Posterior cingulate gyrus (tissue), 11 donors: Measurements from ENCODE around the gene CDK11B.
"Not testable (repeated sequence)": the region's sequence is repeated elsewhere in the genome, so short reads cannot be mapped to it uniquely, and the experiment has no call there.

Experiments used
- DNase-seq, 10 donors: peaks; one replicate each; pipeline versions ENCODE4 v3.0.0 to v3.0.0-alpha.2; 2020 to 2021; ENCODE audit warnings: mixed read lengths in 3 of 10
- intact Hi-C: fragments of 100-400 bp; cut with DNase I; formaldehyde crosslinking; loops from one replicate; pipeline ENCODE4 v1.15.1; 2023

Gene CDK11B

GRCh38 chr1:1664941-1665814 is 6.4 kb upstream of the CDK11B start:
- intact Hi-C loops, result no loop called here
- DNase-seq, result peak in 3 of 10 donors; percentile 33 to 79 (median 50)

- intact Hi-C loops, result not testable (repeated sequence)
Measured at GRCh38 chr1:1664318-1664717, 5.5 kb upstream of the CDK11B start.

DNA sequence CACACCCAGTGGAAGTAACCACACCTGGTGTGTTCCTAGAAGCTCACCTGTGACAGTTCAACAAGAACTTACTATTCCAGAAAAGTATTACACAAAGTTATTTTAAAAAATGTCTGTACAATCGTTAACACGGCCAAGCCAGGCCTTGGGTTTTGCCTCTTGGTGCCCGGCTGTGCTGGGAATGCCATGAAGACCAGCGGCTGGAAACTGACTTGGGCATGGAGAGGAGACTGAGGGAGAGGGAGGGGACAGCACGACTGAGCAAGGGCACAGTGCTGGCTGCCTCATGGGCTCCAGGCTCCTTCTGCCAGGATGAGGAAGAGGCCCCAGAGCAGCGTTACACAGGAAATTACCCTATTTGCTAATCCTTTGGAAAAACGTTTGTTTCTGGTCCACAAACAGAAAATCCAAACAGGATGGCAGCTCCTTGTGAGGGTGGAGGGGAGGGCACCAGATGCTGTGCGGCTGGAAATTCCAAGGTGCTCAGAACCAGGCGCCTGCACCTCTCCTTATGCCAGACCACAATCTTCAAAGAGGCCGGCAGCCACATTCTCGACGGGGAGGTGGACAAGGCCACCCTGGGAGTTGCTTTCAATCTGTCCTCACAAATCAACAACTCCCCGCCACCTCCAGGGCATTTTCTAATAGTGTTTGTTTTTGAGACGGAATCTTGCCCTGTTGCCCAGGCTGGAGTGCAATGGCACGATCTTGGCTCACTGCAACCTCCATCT is 4.2 kb upstream of the CDK11B start:
- peak in 3 of 10 donors; percentile 12 to 71 (median 41) for DNase-seq
- intact Hi-C loops, result not testable (repeated sequence)

More at GRCh38 chr1:1664318-1664717, 5.5 kb upstream of the CDK11B start:
- peak in 1 of 10 donors; percentile 14 for DNase-seq

- DNase-seq, intact Hi-C loops: not testable (repeated sequence)
Measured at GRCh38 chr1:1662392-1662791, 3.6 kb upstream of the CDK11B start.

- DNase-seq, result peak in 1 of 10 donors; percentile 69
Measured at GRCh38 chr1:1648265-1648664, 10.5 kb downstream of the CDK11B start.

DNA sequence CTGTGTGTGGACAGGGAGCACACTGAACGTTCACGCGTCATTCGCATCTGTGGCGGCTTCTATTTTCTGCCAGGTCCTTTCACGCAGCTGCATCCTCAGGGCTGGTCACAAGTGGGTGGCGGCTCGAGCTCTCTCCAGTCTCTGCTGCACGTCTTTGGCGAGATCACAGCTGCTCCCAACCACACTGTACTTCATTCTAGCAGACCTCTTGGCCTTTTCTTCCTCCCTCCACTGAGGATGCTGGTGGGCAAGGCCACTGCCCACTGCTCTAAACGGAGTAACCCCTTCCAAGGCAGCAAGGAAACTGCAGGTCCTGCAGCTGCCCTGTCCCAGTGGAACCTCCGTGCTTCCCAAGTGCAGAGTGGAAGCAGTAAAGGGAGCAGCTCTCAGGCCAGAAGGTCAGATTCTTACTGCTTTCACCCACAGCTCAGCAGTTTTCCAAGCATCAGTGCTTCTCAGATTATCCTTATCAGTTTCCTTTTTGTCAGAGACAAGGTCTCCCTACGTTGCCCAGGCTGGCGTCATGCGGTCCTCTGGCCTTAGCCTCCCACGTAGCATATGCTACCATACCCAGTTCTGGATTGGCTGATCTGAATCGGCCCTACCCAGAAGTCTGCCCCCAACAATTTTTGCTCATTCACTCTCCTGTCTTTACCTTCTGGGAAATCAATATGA is 11.1 kb downstream of the CDK11B start:
- DNase-seq, result peak in 1 of 10 donors; percentile 60
- intact Hi-C loops, result not testable (repeated sequence)

More at GRCh38 chr1:1648265-1648664, 10.5 kb downstream of the CDK11B start:
- intact Hi-C loops, result not testable (repeated sequence)

DNA sequence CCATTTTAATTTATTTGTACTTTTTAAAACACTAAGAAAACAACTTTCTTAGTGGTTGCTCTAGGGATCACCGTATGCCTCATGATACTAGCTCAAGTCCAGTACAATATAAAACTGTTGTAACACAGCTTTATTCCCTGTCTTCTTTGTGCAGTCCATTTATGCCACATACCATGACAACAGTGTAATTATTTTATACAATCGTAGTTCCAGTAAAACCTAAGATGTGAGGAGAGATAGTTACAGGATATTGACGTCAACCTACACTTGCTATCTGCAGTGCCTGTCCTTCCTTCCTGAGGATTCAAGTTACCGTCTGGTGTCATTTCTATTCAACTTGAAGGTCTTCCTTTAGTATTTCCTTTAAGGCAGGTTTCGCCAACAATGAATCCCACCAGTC is 12.5 kb downstream of the CDK11B start:
- DNase-seq, intact Hi-C loops: not testable (repeated sequence)

GRCh38 chr1:1640711-1641461 is 17.9 kb downstream of the CDK11B start:
- DNase-seq, result peak in 1 of 10 donors; percentile 32

GRCh38 chr1:1640081-1640480 is 18.7 kb downstream of the CDK11B start:
- intact Hi-C loops, result not testable (repeated sequence)
- DNase-seq, result peak in 1 of 10 donors; percentile 57

More at GRCh38 chr1:1640711-1641461, 17.9 kb downstream of the CDK11B start:
- intact Hi-C loops, result not testable (repeated sequence)

DNA sequence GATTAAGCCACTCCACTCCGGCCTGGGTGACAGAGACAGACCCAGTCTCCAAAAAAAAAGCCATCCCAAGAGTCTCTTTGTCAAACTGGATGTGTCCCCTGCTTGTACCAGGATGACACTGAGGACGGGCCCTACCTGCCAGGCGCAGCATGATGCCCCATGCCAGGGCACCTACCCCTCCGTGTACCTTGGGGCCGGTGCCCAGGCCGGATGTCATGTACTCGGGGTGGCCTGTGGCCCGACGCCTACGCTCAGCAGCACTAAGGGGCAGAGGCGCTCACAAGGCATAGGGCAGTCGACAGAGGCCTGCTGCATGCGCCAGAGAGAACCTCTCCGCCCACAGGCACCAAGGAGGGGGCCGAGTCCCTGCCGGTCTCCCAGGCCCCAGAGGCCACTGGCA is 19.4 kb downstream of the CDK11B start:
- DNase-seq, result peak in 1 of 10 donors; percentile 55
- intact Hi-C loops, result not testable (repeated sequence)

DNA sequence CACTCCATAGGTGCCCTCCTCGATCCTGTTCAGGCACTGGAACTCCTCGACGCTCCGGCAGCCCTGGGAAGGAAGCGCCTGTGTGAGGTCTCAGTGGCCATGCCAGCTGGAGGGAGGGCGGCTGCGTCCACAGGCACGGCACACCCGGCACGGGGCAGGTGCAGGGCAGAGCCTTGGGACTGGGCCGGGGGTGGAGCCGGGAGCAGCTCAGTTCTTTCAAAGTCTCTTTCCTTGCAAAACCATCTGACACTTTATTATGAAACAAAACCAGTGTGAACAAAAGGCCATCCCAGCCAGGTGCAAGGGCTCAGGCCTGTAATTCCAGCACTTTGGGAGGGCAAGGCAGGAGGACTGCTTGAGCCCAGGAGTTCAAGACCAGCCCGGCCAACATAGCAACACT is 20.3 kb downstream of the CDK11B start:
- DNase-seq, result peak in 4 of 10 donors; percentile 25 to 72 (median 64)
- intact Hi-C loops, result not testable (repeated sequence)

- intact Hi-C loops, result not testable (repeated sequence)
Measured at GRCh38 chr1:1637479-1637875, 21.3 kb downstream of the CDK11B start.

GRCh38 chr1:1636621-1637478 is 22.0 kb downstream of the CDK11B start:
- intact Hi-C loops, result not testable (repeated sequence)
- peak in 4 of 10 donors; percentile 20 to 71 (median 45) for DNase-seq

More at GRCh38 chr1:1637479-1637875, 21.3 kb downstream of the CDK11B start:
- DNase-seq, result peak in 2 of 10 donors; percentile 27 to 40

- peak in 3 of 10 donors; percentile 57 to 81 (median 75) for DNase-seq
- intact Hi-C loops, result not testable (repeated sequence)
Measured at GRCh38 chr1:1634613-1635012, 24.2 kb downstream of the CDK11B start.

- intact Hi-C loops, DNase-seq: not testable (repeated sequence)
Measured at GRCh38 chr1:1633409-1633808, 25.4 kb downstream of the CDK11B start.

DNA sequence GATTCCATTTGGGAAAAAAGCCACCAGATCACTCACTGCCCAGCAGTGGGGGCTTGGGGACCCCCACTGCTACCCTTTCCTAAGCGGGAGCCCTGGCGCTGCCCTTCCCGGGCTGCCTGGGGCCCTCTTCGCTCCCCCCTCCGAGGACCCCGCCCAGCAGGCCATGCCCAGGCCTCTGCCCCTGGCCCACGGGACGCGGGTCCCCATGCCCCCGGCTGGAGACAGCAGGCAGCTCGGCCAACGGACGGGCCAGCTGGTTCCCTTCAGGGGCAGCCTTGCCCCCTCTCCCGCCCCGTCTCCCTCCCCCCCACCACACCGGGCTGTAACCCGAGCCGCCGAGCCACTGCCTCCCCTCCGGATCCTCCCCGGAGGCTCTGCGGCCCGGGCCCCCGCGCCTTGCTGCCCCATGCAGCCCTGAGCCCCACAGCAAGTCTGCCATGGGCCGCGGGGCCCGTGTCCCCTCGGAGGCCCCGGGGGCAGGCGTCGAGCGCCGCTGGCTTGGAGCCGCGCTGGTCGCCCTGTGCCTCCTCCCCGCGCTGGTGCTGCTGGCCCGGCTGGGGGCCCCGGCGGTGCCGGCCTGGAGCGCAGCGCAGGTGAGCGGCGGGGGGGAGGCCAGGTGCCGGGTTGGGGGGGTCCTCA is 26.9 kb downstream of the CDK11B start, which contains the start of gene MMP23B:
Gene MMP23B, plus strand, starts transcription at position 392 of the 639 bp plus-strand sequence. Its CDS starts 46 bp downstream, at position 438.
- peak in 3 of 10 donors; percentile 21 to 81 (median 31) for DNase-seq
- intact Hi-C loops, result no loop called here

GRCh38 chr1:1630965-1631781 is 27.6 kb downstream of the CDK11B start:
- intact Hi-C loops, result no loop called here
- peak in 5 of 10 donors; percentile 34 to 91 (median 74) for DNase-seq
